DMS153 (cell line): Measurements from ENCODE around the gene PPP4R2.

Experiments
- DNase-seq: peaks from one replicate; lab custom pipeline; 2025; lab: John Stamatoyannopoulos, UW

PPP4R2 gene

GRCh38 chr3:72996473-72997333 is at the start of gene PPP4R2:
Gene PPP4R2, plus strand, starts transcription at chr3:72996811. Its CDS starts 227 bp downstream, at chr3:72997038.
- peak; percentile 25 for DNase-seq

DNA sequence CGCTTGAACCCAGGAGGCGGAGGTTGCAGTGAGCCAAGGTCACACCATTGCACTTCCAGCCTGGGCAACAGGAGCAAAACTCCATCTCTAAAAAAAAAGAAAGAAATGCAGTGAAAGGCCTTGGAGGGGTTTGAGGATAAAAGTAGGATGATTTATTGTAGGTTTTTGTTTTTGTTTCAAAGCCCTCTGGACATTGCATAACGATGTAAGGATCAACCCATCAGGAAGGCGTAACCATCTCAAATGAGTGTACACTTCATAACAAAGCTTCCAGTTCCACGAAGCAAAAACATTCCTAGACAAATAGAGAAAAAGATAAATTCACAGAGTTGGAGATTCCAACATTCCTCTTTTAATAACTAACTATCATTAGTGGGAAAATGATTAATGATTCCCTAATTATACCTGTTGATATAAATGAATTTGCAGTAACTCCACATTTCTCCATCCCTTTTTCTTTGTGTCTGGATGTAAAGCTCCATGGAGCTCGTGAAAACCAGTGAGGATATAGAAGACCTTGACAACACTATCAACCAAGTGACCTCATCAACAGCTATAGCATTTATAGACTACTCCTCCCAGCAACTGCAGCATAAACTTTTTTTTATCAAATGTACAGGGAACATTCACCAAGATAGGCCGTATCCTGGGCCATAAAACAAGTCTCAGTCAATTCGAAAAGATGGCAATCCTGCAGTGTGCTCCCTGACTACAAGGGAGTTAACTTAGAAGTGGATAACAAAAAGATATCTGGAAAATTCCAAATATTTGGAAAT is 48.7 kb upstream of the PPP4R2 start:
- DNase-seq = no peak

GRCh38 chr3:72949016-72949415 is 47.6 kb upstream of the PPP4R2 start:
- no peak for DNase-seq

- DNase-seq = no peak
These were observed 46.2 kb upstream of the PPP4R2 start for GRCh38 chr3:72950372-72950771.

GRCh38 chr3:72950801-72951200 is 45.8 kb upstream of the PPP4R2 start:
- no peak for DNase-seq

GRCh38 chr3:72951259-72951722 is 45.3 kb upstream of the PPP4R2 start:
- no peak for DNase-seq

DNA sequence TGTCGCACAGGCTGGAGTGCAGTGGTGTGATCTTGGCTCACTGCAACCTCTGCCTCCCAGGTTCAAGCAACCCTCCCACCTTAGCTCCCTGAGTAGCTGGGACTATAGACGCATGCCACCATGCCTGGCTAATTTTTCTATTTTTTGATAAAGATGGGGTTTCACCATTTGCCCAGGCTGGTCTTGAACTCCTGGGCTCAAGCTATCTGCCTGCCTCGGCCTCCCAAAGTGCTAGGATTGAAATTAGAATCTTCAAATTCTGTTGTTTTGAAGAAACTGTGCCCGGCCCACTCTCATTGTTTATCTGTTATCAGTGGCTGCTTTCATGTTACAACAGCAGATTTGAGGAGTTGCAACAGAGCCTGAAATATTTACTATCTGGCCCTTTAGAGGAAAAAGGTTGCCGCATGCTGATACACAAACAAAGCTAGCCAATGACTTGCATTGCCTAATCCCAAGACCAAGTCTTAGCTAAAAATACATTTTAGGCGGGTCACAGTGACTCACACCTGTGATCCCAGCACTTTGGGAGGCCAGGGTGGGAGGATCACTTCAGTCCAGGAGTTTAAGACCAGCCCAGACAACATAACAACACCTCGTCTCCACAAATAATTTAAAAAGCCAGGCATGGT is 43.2 kb upstream of the PPP4R2 start:
- no peak for DNase-seq

- DNase-seq = no peak
These were observed 39.3 kb upstream of the PPP4R2 start for GRCh38 chr3:72957297-72957696.

- no peak for DNase-seq
These were observed 37.3 kb upstream of the PPP4R2 start for GRCh38 chr3:72959336-72959735.

DNA sequence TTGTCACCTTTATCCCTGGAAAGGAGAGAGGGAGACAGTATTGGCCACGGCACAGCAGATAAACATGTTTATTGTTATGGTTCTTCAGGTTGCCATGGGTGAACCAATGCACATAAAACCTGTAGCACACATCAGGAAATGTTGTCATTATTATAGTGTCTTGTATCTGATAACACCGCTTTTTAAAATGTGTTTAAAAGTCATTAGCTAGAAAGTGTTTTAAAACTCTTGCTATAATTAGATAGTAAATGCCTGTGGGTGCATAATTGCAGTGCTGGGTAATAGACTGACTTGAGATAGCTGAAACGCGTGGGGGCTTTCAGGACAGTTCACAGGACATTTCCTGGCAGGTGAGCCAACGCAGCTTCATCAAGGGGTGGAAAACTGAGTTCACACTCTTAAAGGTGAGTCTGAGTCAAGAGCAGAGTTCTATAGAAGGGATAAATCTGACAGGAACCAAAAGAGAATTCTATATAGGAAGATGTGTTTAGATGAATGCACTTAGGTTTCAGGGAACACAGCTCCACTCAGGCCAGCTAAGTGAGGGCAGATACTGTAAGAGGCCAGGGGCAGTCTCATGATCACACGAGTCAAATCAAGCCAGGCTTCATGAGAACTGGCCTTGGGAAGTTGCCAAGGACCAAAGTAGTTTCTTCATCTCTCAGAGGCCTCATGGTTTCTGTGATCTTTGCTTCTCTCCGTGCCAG is 35.6 kb upstream of the PPP4R2 start:
- peak; percentile 38 for DNase-seq

DNA sequence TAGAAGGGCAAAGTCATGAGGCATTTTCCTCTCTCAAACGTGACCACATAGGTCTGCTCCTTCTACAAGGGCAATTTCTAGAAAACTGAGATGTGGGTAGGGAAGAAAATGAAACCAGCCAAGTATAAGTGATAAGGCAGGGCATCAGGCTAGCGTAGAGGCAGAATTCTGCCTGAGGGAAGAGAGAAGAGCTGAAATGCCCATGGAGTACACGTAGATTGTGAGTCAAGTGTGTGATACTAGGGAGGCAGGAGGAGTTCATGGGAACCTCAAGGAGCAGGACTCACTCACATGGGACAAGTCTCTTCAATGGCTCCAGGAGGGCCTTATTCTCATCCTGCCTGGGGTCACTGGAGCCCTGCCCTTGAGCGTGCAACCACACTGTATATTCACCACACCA is 34.9 kb upstream of the PPP4R2 start:
- no peak for DNase-seq

- no peak for DNase-seq
These were observed 34.3 kb upstream of the PPP4R2 start for GRCh38 chr3:72962317-72962716.

DNA sequence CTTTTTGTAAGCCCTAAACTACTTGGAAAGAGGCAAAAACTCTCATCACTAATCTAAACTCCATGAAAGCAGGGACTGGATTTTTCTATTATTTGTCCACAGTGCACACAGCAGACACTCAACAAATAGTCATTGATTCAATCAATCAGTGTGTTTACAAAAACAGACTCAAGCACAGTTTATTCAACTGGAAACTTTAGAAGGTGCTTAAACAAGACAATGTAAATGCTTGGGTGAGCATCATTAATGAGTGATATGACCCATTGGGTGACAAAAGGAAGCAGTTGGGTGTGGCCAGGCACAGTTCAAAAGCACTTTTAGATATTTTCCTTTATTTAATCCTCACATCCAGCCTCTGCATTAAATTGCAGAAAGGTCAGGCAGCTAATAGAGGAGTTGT is 32.0 kb upstream of the PPP4R2 start:
- DNase-seq = peak; percentile 12

DNA sequence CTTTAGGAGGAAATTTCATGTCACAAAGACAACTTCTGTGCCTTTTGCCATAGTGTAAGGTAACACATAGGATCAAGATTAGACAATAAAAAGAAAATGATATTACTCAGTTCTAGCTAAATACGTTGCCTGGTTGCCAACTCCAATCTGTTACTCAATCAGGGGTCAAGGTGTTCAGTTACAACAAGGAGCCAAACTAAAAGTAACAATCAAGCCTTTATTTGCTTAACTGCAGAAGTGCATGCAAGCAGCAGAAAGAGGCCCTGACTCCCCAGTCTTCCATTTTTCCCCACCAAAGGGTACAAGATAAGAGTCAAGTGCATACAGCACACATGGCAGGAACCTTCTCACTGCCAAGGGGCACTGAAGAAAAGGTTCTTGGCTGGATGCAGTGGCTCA is 28.3 kb upstream of the PPP4R2 start:
- DNase-seq = no peak

GRCh38 chr3:72969766-72970165 is 26.8 kb upstream of the PPP4R2 start:
- no peak for DNase-seq

DNA sequence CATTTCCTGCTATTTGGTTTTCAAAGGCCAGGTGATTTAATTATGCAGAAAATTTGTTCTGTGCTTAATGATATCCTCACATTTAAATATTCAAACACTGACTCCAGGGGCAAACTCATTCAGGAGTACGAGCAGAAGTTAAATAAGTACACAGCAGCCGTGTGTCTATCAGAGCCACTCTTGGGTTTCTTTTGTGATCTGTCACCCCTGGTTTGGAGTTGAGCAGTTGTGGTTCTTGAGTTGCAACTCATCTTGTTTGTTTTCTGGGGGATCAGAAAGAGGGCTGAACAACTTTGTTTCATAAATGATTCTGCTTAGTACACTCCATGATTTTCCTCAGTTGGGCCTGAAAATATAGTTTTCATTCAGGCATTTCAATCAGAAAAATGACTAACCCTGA is 25.7 kb upstream of the PPP4R2 start:
- no peak for DNase-seq

DNA sequence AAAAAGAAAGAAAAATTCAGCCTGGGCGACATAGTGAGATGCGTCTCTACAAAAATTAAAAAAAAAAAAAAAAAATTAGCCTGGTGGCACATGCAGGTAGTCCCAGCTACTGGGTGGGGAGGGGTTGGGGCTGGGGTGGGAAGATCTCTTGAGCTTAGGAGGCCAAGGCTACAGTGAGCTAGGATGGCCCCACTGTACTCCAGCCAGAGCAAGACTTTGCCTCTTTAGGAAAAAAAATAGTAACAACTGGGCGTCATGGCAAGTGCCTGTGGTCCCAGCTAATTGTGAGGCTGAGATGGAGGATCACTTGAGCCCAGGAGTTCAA is 23.9 kb upstream of the PPP4R2 start:
- no peak for DNase-seq

DNA sequence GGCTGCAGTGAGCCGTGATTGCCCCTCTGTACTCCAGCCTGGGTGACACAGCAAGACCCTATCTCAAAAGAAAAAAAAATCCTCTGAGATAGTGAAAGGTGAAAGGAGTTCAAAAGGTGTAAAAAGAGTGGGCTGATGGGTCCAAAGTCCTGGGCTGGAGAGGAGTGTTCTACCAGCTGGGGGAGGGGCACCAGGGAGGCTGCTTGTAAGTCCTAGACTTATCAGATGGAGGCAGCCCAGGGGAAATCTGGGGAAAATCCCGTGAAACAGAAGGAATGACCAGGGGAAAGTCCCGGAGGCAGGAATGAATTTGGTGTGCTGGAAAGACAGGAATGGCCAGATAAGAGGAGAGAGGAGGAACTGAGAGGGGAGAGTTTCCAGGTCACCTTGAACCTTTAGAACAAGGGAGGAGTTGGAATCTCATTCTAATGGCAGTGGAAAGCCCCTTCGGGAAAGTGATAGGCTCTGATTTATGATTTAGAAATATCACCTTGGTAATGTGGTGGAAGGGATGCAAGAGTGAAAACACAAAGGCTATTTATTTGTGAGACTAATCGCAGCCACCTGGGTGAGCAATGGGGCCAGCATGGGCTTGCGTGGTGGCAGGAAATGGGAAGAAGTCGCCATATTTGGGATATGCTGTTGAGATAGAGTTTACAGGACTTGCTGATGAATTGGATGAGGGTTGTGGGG is 23.4 kb upstream of the PPP4R2 start:
- DNase-seq = no peak

GRCh38 chr3:72973786-72974185 is 22.8 kb upstream of the PPP4R2 start:
- DNase-seq = no peak

GRCh38 chr3:72974956-72975355 is 21.7 kb upstream of the PPP4R2 start:
- no peak for DNase-seq

GRCh38 chr3:72976281-72976741 is 20.3 kb upstream of the PPP4R2 start:
- no peak for DNase-seq
